Muscle layer of duodenum (tissue), 2 donors: ENCODE results near the gene IPP.

Source experiments
- H3K27ac ChIP-seq: one replicate; pipeline ENCODE4 v1.7.0; 2013; ENCODE audit warnings: mild to moderate bottlenecking, low read length
- H3K27me3 ChIP-seq: one replicate; pipeline ENCODE4 v1.7.0; 2013; ENCODE audit warnings: low read depth, mild to moderate bottlenecking, control low read depth, low read length
- H3K36me3 ChIP-seq, 2 donors: one replicate each; pipeline ENCODE4 v1.7.0; 2013; ENCODE audit warnings: low read length in 2 of 2, control low read depth in 1 of 2, mild to moderate bottlenecking in 1 of 2; ENCODE audit not compliant: insufficient read depth in 2 of 2, control insufficient read depth in 1 of 2
- H3K4me1 ChIP-seq, 2 donors: one replicate each; pipeline ENCODE4 v1.7.0; 2013; ENCODE audit warnings: low read length in 2 of 2, mild to moderate bottlenecking in 2 of 2, control low read depth in 1 of 2, moderate library complexity in 1 of 2; ENCODE audit not compliant: insufficient read depth in 2 of 2, control insufficient read depth in 1 of 2
- H3K4me3 ChIP-seq, 2 donors: one replicate each; pipeline ENCODE4 v1.7.0; 2013; ENCODE audit warnings: low read length in 2 of 2, low read depth in 1 of 2, mild to moderate bottlenecking in 1 of 2
- H3K9me3 ChIP-seq, 2 donors: one replicate each; pipeline ENCODE4 v1.7.0; 2013; ENCODE audit warnings: low read length in 2 of 2, control low read depth in 1 of 2, mild to moderate bottlenecking in 1 of 2; ENCODE audit not compliant: control insufficient read depth in 1 of 2
- donor health status: healthy.

The IPP gene

GRCh38 chr1:45660336-45660735, 90.1 kb downstream of the IPP start:
- peaks cover 0 to 4% of the 10 kb centered on the region in 2 donors for H3K4me1 ChIP-seq
- no peak overlapping the region for H3K4me3 ChIP-seq
- no peak overlapping the region for H3K27ac ChIP-seq
- peaks cover 43% of the 10 kb centered on the region in 2 donors for H3K36me3 ChIP-seq
- H3K27me3 ChIP-seq: no peaks in the 10 kb centered on the region
- no peaks in the 10 kb centered on the region for H3K9me3 ChIP-seq

DNA sequence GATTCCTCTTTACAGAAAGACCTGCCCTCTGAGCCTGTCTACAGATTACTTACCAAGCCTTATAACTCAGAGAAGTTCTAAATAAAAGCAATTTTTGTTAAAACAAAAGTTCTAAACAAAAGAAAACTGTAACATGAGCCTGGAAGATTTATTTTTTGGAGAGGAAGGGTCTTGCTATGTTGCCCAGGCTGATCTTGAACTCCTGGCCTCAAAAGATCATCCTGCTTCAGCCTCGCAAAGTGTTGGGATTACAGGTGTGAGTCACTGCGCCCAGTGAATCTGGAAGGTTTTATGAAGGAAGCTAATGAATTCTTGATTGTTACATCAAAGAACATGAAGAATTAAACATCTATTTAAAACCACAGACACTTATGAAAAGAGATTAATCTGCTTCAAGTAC, 91.2 kb downstream of the IPP start:
- no peak overlapping the region for H3K27ac ChIP-seq
- peaks cover 54% of the 10 kb centered on the region in 2 donors for H3K36me3 ChIP-seq
- H3K9me3 ChIP-seq: no peaks in the 10 kb centered on the region
- H3K27me3 ChIP-seq: no peaks in the 10 kb centered on the region
- peaks cover 0 to 4% of the 10 kb centered on the region in 2 donors for H3K4me1 ChIP-seq
- no peak overlapping the region for H3K4me3 ChIP-seq

- peaks cover 54 to 60% of the 10 kb centered on the region in 2 donors for H3K36me3 ChIP-seq
- H3K9me3 ChIP-seq: no peaks in the 10 kb centered on the region
- no peak overlapping the region for H3K27ac ChIP-seq
- peaks cover 0 to 4% of the 10 kb centered on the region in 2 donors for H3K4me1 ChIP-seq
- no peak overlapping the region for H3K4me3 ChIP-seq
- no peaks in the 10 kb centered on the region for H3K27me3 ChIP-seq
These were observed 92.3 kb downstream of the IPP start for GRCh38 chr1:45658171-45658570.

DNA sequence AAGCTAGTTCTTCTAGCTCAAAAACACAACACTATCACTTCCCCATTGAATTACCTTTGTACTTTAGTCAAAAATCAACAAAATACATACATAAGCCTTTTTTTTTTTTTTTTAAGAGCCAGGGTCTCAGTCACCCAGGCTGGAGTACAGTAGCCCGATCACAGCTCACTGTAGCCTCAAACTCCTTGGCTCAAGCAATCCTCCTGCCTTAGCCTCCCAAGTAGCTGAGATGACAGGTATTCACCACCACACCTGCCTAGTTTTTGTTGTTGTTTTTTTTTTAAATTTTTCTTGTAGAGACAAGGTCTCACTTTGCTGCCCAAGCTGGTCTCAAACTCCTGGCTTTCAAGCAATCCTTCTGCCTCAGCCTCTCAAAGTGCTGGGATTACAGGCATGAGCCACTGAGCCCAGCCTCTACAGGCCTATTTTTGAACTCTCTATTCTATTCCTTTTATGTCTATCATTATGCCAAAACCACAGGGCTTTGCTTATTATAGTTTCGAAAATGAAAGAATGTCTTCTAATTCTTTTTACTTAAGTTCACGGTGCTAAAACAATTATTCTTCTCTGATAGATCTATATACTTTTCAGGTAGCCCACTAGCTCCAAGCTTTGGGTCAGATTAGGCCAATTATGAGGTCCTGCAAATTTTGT, 93.8 kb downstream of the IPP start:
- H3K27me3 ChIP-seq: no peaks in the 10 kb centered on the region
- H3K27ac ChIP-seq: no peak overlapping the region
- H3K9me3 ChIP-seq: no peaks in the 10 kb centered on the region
- peaks cover 61 to 68% of the 10 kb centered on the region in 2 donors for H3K36me3 ChIP-seq
- peaks cover 0 to 4% of the 10 kb centered on the region in 2 donors for H3K4me1 ChIP-seq
- H3K4me3 ChIP-seq: no peak overlapping the region

- no peaks in the 10 kb centered on the region for H3K9me3 ChIP-seq
- H3K4me1 ChIP-seq: no peaks in the 10 kb centered on the region
- peaks cover 71 to 77% of the 10 kb centered on the region in 2 donors for H3K36me3 ChIP-seq
- no peaks in the 10 kb centered on the region for H3K27me3 ChIP-seq
- H3K4me3 ChIP-seq: no peak overlapping the region
- H3K27ac ChIP-seq: no peak overlapping the region
These were observed 95.7 kb downstream of the IPP start for GRCh38 chr1:45654540-45655280.
